KMS-11 (cell line): ENCODE data around the gene C1orf198.
"Not testable (repeated sequence)": the region's sequence is repeated elsewhere in the genome, so short reads cannot be mapped to it uniquely, and the experiment has no call there.

Source experiments
- H2AFZ ChIP-seq: fragments of 200-600 bp; sonication (generic); 2 replicates; pipeline ENCODE4 v1.6.1; 2016; ENCODE audit warnings: antibody characterized with exemption, mixed run types, low read depth
- H3K27ac ChIP-seq: fragments of 200-600 bp; sonication (generic); 2 replicates; pipeline ENCODE4 v1.6.1; 2016; ENCODE audit warnings: mild to moderate bottlenecking, mixed run types
- H3K27me3 ChIP-seq: fragments of 200-600 bp; sonication (generic); 2 replicates; pipeline ENCODE4 v1.6.1; 2017; ENCODE audit warnings: mild to moderate bottlenecking, low read depth, mixed run types, moderate library complexity; ENCODE audit not compliant: insufficient read depth
- H3K36me3 ChIP-seq: fragments of 200-600 bp; sonication (generic); 2 replicates; pipeline ENCODE4 v1.6.1; 2017; ENCODE audit warnings: mild to moderate bottlenecking, mixed run types; ENCODE audit not compliant: insufficient read depth
- H3K4me1 ChIP-seq: fragments of 200-600 bp; sonication (generic); 2 replicates; pipeline ENCODE4 v1.6.1; 2016; ENCODE audit warnings: mild to moderate bottlenecking, low read depth, mixed run types; ENCODE audit not compliant: poor library complexity, severe bottlenecking
- H3K4me2 ChIP-seq: fragments of 200-600 bp; sonication (generic); 2 replicates; pipeline ENCODE4 v1.7.0; 2016; ENCODE audit warnings: mild to moderate bottlenecking, mixed run types
- H3K4me3 ChIP-seq: fragments of 200-600 bp; sonication (generic); IDR thresholded peaks from 2 replicates; pipeline ENCODE4 v1.6.1; 2017; ENCODE audit warnings: low read depth, low read length, mixed read lengths; ENCODE audit not compliant: insufficient read depth
- H3K79me2 ChIP-seq: fragments of 200-600 bp; sonication (generic); 2 replicates; pipeline ENCODE4 v1.6.1; 2016; ENCODE audit warnings: low read depth, mixed run types; ENCODE audit not compliant: insufficient read depth
- H3K9ac ChIP-seq: fragments of 200-600 bp; sonication (generic); 2 replicates; pipeline ENCODE4 v1.6.1; 2016; ENCODE audit warnings: mild to moderate bottlenecking, mixed run types
- H4K20me1 ChIP-seq: fragments of 200-600 bp; sonication (generic); 2 replicates; pipeline ENCODE4 v1.6.1; 2016; ENCODE audit warnings: mild to moderate bottlenecking, mixed run types; ENCODE audit not compliant: insufficient read depth
- TF ChIP-seq, protein P1 (sequence below): fragments of 200-600 bp; sonication (generic); conservative IDR thresholded peaks from 2 replicates; pipeline ENCODE4 v1.6.1; 2017; ENCODE audit warnings: low read depth, mild to moderate bottlenecking, antibody characterized with exemption, low read length, moderate library complexity, mixed read lengths

The C1orf198 gene

DNA sequence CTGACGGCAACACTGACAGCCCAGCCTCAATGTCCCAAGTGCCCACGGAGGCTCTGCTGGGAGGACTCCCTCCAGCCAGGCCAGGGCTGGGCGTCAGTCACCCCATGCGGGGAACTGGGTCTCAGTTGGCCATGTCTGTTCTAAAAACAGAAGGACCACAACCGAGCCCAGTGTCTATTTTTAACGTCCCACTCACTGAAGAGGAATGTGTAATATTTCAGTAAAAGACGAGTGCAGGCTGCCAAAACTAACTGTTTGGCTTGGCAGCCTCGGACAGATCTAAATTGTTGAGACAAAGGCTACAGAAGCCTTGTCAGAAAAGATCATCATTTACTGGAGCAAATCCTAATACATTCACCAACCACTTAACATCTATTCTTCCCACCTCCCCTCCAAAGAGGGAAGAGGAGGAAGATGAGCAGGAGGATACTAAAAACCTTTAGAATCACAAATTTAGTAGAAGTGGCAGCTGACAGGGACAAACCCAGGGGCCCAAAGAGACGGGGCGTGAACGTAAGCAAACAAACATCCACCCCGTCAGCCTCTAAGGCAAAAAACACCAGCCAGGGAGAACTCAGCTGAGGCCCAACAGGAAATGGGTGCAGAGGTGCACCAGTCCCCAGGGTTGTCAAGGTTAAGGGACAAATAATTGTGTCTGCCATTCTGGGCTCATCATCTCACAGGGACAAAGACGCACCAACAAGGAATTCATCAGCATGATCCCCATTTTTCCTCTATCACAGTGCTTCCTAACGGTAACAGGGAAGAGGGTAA is 18.7 kb downstream of the C1orf198 start:
- Histone ChIP-seq H3K27ac (no peak overlapping the region), H3K36me3 (no peaks in the 10 kb centered on the region), H3K79me2 (no peaks in the 10 kb centered on the region), H3K4me3 (no peak overlapping the region), H2AFZ (no peak overlapping the region), H3K4me2 (no peak overlapping the region), H3K27me3 (no peaks in the 10 kb centered on the region), H3K9ac (no peak overlapping the region), H4K20me1 (no peaks in the 10 kb centered on the region), H3K4me1 (no peaks in the 10 kb centered on the region)
- TF ChIP-seq, protein P1, sequence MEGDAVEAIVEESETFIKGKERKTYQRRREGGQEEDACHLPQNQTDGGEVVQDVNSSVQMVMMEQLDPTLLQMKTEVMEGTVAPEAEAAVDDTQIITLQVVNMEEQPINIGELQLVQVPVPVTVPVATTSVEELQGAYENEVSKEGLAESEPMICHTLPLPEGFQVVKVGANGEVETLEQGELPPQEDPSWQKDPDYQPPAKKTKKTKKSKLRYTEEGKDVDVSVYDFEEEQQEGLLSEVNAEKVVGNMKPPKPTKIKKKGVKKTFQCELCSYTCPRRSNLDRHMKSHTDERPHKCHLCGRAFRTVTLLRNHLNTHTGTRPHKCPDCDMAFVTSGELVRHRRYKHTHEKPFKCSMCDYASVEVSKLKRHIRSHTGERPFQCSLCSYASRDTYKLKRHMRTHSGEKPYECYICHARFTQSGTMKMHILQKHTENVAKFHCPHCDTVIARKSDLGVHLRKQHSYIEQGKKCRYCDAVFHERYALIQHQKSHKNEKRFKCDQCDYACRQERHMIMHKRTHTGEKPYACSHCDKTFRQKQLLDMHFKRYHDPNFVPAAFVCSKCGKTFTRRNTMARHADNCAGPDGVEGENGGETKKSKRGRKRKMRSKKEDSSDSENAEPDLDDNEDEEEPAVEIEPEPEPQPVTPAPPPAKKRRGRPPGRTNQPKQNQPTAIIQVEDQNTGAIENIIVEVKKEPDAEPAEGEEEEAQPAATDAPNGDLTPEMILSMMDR = no peak

DNA sequence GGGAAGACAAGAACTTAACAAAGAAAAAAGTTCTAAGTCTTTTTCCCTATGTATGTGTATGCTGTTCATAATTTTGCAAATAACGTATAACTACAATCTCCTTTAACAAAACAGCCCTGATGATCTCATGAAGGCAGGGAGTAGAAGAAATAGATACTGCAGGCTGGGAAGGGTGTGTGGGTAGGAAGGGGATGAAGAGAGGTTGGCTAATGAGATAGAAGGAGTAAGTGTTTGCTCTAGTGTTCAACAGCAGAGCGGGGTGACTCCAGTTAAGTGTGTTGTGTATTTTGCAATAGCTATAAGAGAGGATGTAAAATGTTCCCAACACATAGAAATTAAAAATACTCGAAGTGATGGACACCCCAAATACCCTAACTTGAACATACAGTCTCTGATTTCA is 20.1 kb downstream of the C1orf198 start:
- Histone ChIP-seq H3K27me3 (no peaks in the 10 kb centered on the region), H3K27ac (no peak overlapping the region), H3K36me3 (no peaks in the 10 kb centered on the region), H3K4me2 (no peak overlapping the region), H3K79me2 (no peaks in the 10 kb centered on the region), H4K20me1 (no peaks in the 10 kb centered on the region), H3K9ac (no peak overlapping the region), H3K4me3 (no peak overlapping the region), H2AFZ (no peak overlapping the region), H3K4me1 (no peaks in the 10 kb centered on the region)
- TF ChIP-seq, protein P1 = no peak

DNA sequence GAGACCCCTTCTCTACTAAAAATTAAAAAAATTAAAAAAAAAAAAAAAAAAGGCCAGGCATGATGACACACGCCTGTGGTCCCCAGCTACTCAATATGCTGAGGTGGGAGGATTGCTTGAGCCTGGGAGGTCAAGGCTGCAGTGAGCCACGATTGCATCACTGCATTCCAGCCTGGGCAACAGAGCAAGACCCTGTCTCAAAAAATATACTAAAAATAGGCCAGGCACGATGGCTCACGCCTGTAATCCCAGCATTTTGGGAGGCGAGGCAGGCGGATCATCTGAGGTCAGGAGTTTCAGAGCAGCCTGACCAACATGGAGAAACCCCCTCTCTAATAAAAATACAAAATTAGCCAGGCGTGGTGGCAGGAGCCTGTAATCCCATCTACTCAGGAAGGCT is 23.1 kb downstream of the C1orf198 start:
- not testable (repeated sequence) for H3K36me3 ChIP-seq, H3K79me2 ChIP-seq, H3K4me2 ChIP-seq, H3K27ac ChIP-seq, H4K20me1 ChIP-seq, H2AFZ ChIP-seq, H3K9ac ChIP-seq, H3K4me1 ChIP-seq, H3K4me3 ChIP-seq, H3K27me3 ChIP-seq

DNA sequence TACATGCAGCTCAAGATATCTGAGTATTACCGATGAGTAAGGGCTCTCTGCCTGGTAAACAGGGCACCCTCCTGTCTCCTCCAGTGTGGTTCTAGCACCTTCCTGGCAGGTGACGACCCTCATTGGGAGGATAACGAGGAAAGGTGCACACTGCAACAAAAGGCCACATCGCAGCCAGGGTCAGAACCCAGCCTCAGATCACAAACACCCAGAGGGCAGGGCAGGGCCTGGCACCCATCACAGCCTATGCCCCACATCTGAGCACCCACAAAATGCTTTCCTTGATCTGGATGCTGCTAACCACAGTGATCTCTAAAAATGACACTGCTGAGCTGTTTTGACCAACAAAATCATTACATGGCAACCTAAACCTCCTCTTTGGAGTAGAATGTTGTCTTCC is 23.8 kb downstream of the C1orf198 start:
- TF ChIP-seq, protein P1 = no peak
- Histone ChIP-seq H2AFZ (no peak overlapping the region), H3K36me3 (no peaks in the 10 kb centered on the region), H3K27me3 (no peaks in the 10 kb centered on the region), H3K9ac (no peak overlapping the region), H3K27ac (no peak overlapping the region), H3K4me1 (no peaks in the 10 kb centered on the region), H3K79me2 (no peaks in the 10 kb centered on the region), H3K4me3 (no peak overlapping the region), H3K4me2 (no peak overlapping the region), H4K20me1 (no peaks in the 10 kb centered on the region)

DNA sequence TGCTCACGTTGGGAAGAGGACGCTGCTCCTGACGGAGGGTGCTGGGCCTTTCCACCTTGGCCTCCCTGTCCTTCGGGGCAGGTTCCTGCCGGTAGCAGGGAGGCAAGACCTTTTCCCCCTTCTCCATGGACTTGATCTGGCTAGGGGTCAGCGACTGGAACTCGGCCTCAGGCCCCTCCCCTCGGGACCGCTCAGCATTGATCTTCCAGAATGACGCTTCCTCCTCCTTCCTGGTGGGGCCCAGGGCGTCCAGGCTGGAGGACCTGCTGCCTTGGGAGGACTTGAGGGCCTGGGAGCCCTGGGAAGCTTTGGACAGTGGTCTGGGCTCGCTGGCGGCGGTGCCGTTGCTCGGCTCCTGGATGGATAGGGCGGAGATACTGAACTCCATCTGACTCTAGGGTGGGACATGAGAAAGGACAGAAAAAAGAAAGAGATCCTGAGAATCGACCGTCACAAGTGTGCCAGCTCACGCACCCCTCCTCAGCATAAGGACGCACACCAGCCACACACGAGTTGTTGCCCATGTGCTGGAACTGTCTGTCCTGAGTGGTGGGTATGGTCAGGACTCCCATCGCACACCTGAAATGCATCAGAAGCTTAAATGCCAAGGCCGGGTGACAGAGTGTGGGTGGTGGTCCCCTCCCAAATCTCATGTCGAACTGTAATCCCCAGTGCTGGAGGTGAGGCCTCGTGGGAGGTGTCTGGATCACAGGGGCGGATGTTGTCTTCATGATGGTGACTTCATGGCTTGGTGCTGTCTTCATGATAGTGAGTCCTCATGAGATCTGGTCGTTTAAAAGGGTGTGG is 24.6 kb downstream of the C1orf198 start:
- TF ChIP-seq, protein P1 = no peak
- H3K27ac ChIP-seq = no peak overlapping the region
- no peaks in the 10 kb centered on the region for H3K36me3 ChIP-seq
- H3K4me1 ChIP-seq = no peaks in the 10 kb centered on the region
- H2AFZ ChIP-seq = no peak overlapping the region
- no peak overlapping the region for H3K9ac ChIP-seq
- no peaks in the 10 kb centered on the region for H4K20me1 ChIP-seq
- H3K79me2 ChIP-seq = no peaks in the 10 kb centered on the region
- H3K27me3 ChIP-seq = no peaks in the 10 kb centered on the region
- no peak overlapping the region for H3K4me2 ChIP-seq
- no peak overlapping the region for H3K4me3 ChIP-seq
